ENCODE measurements around the gene CALU.

Gene CALU

DNA sequence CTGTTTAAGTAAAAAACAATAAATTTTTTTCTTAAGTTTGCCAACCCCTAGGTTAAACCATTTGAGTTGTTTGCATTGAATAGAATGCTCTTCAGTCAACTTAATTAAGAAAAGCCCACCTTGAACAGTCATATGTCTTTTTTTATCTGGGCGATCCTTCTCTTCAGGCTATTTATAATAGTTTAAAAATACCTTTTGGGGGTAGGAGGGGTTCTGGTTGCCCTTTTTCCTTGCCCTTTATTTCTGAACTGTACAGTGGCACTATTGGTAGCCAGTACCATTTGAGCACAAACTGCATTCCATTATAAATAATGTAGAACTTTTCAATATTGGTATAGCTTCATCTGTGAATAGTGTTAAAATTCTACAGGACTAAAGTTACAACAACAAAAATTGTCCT lies 13.1 kb downstream of the CALU start:
- no peak for DNase-seq

DNA sequence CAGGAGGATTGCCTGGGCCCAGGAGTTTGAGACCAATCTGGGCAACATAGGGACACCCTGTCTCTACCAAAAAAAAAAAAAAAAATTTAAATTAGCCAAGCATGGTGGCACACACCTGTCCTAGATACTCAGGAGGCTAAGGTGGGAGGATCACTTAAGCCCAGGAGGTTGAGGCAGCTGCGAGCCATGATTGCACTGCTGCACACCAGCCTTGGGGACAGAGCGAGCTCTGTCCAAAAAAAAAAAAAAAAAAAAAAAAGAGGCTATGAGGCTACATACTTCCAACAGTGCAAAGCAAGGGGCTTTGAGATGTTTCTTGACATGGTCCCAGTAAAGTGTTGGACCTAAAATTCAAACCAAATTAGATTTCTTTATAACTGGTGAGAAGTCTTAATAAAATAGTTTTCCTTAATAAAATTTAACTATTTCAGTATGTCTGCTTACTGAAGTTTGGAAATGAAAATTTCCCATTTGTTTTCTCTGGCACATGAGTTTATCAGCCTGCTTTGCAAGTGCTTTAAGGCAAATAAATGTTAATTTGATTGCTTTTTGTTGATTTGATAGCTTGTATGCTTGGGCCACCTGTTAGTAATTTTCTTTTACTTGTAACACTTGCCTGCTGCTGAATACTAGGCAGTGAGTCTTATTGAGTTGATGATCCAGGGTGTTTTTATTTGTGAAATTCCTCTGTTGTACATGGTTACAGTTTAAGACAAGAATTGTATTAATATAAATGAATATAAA lies 16.1 kb downstream of the CALU start:
- no peak for DNase-seq

DNA sequence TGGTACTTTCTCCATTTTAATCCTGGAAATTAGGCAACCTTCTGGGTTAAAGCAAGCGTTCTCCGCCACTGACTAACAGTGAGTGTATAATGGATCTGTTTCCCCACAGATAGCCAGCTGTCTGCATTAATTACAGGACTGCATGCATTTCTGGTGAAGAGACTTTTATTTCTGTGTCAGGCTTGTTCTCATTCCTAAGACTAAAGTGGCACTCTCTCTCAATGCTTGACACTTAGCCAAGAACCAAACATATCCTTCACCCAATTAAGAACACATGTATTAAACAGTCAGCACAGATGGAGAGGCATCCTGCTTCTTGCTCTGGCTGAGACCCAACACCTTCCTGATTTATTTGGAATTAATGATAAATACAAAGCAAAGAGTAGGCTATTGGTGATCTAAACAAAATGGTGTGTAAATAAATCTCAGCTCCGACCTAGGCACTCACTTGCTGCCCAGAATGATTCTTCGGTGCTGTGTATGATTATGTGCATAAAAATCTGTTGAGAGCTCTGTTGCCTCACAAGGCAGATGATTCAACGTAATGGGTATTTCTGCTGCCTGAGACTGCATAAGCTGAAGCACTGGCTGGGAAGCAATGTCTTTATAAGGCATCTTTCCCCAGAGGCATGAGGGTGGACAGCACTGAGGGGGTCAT lies 16.8 kb downstream of the CALU start:
- DNase-seq = no peak

DNA sequence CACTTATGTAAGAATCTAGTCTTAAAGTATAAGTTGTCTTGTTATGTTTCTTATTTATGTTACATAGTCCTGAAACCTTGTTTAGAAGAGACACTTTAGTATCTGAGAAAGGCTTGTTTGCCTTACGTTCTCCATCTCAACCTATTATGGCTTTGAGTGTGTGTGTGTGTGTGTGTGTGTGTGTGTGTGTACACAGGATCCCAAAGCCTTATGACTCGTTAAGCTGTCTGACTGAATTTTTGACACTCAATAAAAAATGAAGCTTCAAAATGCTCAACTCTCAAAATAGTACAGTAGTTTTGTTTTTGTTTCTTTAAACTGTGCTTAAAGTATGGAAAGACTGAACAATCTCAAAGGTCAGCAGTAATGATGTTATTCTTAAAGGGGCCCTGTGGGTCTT lies 18.0 kb downstream of the CALU start:
- DNase-seq = no peak

DNA sequence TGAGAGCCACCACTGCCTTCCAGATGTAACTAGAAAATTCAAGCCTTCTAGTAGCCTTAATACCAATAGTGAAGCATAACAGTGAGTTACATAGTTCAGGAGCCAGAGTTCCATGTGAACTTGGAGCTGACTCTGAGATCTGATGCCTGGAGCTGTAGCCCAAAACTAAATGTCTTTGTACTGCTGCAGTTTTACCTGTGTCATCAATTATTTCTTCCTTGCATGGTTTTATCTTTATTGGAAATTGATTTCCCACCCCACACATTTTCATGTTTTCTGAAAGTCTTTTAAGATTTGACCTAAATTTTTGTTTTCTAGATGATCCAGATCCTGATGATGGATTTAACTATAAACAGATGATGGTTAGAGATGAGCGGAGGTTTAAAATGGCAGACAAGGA lies 19.4 kb downstream of the CALU start:
- no peak for DNase-seq

DNA sequence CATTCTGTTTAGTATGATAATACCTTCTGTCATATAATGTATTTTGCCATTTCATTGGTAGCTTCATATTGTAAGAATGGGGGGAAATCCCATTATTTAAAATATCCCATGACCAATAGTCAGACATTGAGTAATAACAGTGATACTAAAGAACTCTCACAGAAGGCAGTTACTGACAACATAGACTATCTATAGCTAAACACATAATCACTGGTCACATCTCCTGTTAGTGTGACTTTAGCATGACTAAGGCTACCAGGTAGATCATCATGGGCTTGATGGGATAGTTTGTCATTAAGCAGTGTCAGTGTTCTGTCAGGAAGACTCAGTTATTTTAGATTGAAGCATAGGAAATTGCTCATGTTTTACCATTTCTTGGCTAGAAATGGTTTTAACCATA lies 20.1 kb downstream of the CALU start:
- no peak for DNase-seq

DNA sequence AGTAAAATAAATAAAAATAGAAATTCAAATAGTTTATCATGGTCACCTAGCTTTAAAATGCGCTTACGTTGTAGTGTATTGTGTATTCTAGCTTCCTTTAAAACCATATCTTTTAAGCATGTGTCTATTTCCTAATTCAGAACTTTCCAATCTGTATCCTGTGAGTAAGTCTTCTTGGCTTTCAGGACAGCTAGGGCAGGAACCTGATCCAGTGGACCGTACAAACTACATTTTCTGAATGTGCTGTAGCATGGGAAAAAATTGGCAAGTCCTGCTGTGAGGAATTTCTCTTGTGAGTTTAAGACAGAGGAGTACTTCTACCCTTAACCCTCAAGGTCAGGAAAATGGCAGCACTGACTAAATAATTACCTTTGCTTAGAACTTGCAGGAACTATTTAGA lies 24.4 kb downstream of the CALU start:
- DNase-seq = no peak

DNA sequence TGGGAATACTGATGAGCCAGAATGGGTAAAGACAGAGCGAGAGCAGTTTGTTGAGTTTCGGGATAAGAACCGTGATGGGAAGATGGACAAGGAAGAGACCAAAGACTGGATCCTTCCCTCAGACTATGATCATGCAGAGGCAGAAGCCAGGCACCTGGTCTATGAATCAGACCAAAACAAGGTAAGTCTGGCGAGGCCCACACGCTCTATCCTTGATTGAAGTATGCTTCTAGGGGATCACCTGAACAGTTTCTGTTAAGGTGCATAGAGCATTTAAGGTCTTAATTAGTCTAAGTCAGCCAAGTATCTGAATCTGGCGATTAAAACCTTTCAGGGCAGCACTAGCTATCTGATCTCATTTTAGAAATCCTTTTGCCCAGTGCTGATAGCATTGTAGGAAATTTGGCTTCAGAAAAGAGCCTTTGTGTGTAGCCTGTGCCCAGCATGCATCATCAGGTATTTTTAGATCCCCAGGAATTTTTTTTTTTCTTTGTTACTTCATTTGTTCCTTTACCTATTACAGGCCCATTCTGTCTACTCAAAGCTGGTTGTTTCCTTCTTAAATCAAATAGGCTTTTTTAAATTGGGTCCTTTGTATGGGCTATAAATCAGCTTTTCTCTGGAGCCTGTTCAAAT lies 28.4 kb downstream of the CALU start:
- DNase-seq = no peak

DNA sequence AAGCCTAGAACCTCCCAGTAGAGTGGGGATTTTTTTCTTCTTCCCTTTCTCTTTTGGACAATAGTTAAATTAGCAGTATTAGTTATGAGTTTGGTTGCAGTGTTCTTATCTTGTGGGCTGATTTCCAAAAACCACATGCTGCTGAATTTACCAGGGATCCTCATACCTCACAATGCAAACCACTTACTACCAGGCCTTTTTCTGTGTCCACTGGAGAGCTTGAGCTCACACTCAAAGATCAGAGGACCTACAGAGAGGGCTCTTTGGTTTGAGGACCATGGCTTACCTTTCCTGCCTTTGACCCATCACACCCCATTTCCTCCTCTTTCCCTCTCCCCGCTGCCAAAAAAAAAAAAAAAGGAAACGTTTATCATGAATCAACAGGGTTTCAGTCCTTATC lies 31.1 kb downstream of the CALU start:
- no peak for DNase-seq

DNA sequence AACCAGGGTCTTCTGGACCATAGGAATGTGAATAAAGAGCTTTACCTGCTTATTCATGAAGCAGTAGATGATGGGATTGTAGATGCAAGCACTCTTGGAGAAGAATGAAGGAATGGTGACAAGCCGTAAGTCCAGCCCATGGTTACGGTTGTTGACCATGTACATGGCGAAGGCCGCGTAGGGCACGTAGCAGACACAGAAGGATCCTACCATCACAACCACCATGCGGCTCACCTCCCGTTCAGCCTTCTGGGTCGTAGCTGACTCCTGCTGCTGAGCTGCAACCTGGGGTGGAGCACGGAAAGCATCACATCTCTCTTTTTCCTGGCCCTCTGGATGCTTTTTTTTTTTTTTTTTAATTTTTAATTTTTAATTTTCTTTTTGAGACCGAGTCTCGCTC lies 34.4 kb downstream of the CALU start:
- no peak for DNase-seq

DNA sequence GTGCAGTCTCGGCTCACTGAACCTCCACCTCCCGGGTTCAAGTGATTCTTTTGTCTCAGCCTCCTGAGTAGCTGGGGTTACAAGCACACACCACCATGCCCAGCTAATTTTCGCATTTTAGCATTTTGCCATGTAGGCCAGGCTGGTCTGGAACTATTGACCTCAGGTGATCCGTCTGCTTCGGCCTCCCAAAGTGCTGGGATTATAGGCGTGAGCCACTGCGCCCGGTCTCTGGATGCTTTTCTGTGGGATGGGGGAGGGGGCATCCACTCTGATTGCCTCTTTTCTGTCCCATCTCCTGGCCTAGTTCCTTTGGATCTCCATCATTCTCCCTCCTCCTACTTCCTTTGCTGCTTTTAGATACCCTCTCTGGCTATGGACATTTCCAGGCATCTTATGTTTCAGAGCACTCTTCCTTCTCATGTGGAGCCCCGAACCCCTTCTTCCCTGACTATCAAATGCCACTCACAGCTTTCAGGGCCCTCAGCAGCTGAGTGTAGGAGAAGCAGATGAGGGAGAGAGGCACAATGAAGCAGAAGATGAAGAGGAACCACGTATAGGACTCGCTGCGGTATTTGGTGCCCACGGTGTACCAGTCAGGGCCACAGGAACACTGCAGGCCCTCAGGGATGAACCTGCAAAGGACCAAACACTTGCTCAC lies 35.0 kb downstream of the CALU start:
- DNase-seq = no peak

DNA sequence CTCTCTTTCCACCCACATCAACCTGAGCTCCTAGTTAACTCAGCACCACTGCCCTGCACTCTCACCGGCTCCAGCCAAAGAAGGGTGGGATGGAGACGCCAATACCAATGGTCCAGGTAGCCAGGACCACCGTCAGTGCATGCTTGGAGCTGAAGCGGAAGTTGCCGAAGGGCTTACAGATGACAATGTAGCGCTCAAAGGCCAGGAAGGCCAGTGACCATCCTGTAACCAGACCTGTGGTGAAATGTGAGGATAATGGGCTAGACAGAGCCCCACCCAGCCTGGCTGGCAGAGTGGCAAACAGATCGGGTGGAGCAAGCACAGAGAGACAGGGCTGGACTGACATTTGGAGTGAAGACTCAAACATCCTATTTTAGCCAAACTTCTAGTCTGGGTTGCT lies 35.8 kb downstream of the CALU start:
- no peak for DNase-seq

DNA sequence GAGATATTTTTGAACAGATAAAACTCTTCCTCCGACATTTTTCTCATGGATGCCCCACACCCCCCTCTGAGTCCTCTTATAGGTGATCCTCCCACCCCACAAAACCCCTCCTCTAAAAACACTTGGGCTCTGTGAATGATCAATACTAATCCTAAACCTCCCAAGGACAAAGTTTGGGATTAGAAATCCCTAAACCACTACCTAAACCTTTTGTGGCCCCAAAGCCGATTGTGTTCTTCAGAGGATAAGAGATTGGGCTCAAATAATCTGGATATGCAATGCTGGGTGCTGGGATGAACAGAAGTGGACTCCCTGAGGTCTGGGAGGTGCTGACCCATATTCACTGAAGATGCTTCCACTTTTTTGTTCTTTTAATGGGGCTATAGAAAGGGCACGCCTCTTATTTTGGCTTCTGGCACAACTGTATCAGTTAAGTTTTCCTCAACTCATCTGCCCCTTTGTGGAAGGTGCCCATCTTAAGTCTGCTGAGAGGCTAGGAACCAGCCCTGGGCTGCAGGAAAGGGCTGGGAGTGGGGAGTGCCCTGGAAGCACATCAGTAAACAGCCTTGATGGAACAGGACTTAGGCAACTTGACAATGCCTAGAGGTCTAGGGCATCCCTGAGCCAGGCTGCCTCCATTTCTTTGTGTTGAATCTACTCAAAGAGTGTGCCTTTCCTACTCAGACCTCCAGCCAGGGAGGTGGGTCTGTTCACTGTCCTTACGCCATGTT lies 36.8 kb downstream of the CALU start, which contains the start of gene OPN1SW:
Gene OPN1SW (minus strand): TSS at position 51 of the 731 bp plus-strand sequence. CDS start 13 bp downstream, at position 38.
- no peak for DNase-seq

DNA sequence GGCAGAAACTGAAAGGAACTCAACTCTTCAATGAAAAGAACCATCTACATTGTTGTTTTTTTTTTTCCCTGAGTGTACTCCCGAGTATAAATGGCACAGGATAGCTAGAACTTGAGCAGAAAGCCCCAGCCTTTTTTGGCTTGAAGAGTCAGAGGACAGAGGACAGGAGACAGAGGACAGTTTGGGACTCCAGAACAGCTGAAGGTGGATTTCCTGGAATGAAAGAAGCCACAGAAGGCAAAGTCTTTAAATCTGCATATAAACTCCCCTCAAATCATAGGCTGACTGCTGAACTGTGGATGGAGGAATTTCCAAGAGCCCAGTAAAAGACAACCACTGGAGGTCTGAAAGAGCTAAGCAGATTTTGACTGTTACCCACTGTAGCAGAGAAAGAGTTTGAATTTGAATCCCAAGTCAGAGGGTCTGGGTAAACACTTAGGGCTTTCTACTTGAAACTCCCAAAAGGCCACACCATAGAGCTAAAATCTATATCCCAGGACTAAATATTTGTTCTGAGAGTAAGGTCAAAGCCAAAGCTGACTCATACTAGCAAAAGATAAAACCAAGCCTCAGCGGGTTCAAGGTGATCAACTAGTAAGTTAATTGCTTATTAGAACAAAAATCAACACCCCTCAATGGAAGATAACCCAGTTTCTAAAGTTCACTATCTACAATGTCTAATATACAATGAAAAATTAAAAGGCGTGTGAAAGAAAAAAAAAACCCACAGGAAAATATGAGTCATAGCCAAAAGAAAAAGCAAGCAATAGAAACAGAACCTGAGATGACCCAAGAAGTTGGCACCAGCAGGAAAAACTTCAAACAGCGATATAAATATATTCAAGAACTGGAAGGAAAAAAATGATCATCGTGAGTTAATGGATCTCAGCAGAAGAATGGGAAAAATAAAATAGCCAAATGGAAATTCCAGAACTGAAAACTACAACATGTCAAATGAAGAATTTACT lies 38.3 kb downstream of the CALU start:
- DNase-seq = no peak

DNA sequence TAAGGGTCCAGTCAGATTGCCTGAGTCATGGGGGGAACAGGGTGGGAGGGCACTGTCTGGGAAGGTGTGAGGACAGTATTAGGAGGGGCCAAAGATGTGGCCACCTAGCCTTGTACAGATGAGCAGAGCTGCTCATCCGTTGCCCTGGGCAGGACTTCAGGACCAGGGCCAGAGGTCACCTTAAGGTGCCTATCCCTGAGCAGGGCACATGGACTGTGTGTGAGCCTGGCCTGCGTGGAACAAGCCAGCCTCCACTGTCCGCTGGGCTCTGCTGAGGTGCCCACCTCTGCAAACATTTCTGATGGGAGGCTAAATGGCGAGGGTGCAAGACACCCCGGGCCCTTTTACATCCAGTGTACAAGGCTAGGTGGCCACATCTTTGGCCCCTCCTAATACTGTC lies 39.8 kb downstream of the CALU start:
- DNase-seq = no peak

DNA sequence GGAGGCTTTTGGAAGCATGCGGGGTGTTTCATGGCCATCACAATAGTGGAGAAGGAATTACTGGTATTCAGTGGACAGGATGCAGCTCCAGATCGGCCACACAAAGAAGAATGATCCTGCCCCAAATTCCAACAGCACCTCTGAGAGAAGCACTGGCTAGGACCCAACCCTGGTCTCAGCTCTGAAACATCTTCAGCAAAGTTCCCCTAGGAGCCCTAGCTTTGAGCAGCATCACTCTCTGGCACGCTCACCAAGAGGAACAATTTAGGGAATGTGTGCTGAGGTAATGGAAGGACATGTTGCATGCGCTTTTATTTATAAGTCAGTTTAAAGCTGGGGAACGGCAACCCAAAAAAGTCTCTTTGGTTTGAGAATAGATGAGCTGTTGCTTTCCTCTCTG lies 42.0 kb downstream of the CALU start:
- no peak for DNase-seq

DNA sequence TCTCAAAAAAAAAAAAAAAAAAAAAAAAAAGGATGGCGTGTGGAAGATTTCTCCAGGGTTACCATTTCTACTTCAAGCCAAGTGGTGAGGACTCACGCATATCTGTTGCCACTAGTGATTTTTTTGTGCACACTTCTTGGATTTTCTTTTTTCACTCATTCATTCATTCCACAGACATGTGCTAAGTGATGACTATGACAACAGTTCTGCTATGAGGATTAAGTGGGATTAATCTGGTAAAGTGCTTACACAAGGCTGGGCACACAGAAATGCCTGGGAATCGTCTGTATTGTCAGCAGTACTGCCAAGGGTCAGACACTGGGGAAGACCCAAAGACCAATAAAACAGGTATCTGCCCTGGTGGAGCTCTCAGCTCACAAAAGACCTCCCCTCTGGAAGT lies 42.7 kb downstream of the CALU start:
- DNase-seq = no peak

DNA sequence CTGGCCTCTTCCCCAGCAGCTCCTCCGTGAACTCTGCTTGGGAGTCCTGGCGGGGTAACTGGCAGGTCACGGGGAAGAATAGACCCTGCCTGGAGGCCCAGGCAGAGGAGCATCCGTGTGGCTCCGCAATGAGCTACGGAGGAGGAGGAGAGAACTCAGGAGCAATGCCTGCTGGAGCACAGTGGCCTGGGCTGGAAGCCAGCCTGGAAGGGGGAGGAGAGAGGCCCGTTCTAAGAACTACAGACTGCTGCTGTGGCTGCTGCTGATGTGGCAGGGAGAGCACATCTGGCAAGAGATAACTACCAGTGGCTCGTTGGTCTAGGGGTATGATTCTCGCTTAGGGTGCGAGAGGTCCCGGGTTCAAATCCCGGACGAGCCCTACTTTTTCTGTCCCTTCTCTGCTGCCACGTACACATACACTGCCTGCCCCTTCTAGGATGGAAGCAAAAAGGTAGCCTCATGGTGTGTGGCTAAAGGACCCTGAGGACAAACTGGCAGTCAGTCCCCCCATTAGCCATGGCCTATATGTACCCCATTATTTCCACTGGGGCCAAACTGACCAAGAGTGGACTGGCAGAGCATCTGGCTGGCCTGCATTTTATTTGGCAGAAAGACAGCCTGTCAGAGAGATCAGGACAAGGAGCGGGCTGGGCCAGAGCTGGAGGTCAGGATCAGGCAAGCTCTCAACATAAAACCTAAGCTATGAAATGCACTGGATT lies 44.1 kb downstream of the CALU start:
- DNase-seq = no peak

DNA sequence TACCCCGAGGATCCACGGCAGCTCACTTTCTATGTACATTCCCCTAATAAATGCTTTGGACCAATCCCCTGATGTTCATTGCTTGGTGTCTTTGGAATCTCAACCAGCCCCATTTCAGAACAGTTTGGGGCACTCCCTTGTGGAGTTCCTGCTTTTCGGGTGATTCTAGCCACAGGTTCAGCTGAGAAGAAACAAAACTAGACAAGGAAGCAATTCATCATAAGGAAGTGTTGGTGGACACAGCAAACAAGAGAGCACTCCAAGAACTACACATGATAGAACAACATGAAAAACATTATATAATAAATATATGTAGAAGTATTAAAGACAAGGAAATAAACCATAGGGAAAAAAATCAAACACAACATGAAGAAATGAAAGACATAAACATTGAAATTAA lies 46.6 kb downstream of the CALU start:
- DNase-seq = no peak

DNA sequence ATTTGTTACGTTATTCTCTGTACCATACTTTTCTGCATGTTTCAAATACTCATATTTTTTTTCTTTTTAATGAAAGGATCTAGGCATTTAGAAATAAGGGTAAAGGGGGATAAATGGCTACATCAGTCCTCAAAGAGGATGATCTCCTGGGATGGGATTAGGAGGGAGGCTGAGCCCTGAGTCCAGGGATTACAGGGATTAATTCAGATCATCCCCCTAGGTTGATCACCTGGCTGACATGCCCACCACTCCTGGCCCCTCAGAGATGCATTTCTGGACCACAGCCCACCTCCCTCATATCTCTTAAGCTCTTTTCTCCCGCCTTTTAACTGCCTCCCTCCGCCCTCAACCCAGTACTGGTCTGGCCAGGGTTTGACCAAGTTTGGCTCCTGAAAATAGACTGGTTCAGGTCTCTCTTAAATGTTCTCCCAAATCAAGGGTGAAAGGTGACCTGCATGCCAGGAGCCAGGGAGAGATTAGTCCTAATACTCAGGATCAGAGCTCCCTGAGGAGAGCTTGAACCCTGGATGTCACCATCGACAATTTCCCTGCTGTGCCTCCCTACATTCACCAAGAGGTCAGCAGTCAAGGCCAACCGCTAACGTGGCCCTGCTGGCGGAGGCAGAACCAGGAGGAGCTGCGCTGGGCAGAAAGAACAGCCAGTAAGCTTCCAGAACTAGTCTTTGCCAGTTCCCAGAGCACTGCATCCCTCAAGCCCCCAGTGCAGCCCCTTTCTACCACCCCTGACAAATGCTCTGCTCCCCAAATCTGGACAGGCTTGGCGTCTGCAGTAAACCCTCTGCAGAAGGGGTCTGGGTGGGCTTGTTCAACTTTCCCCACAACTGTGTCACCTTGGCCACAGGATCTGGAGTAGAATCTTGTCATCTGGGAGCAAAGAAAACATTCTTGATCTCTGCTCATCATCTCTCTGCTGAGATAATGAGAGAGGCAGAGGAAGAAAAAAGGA lies 49.6 kb downstream of the CALU start:
- DNase-seq = no peak
